Neural progenitor cell (in vitro differentiated cells): ENCODE data around the gene PRIMA1. TPM values are rescaled to one million over a fixed set of nuclear protein-coding genes. Genes with fewer than 3 reads are reported as not detected.

ENCODE experiments used
- DNase-seq: peaks from one replicate; pipeline ENCODE4 v3.0.0-alpha.2; 2016; ENCODE audit warnings: low spot score
- H2AFZ ChIP-seq: fragments of 200-600 bp; sonication (generic); replicated peaks from 2 replicates; pipeline ENCODE4 v1.6.1; 2016; ENCODE audit warnings: antibody characterized with exemption
- H3F3A ChIP-seq: fragments of 200-600 bp; sonication (generic); 2 replicates; pipeline ENCODE4 v1.6.1; 2016; ENCODE audit warnings: antibody characterized with exemption, low read depth
- H3K27ac ChIP-seq: fragments of 200-600 bp; sonication (generic); 2 replicates; pipeline ENCODE4 v1.5.1; 2016; ENCODE audit warnings: mild to moderate bottlenecking
- H3K27me3 ChIP-seq: fragments of 200-600 bp; sonication (generic); 2 replicates; pipeline ENCODE4 v1.6.1; 2016; ENCODE audit warnings: mild to moderate bottlenecking, moderate library complexity
- H3K36me3 ChIP-seq: fragments of 200-600 bp; sonication (generic); 2 replicates; pipeline ENCODE4 v1.5.1; 2016
- H3K4me1 ChIP-seq: fragments of 200-600 bp; sonication (generic); 2 replicates; pipeline ENCODE4 v1.6.1; 2016; ENCODE audit warnings: mixed run types
- H3K4me2 ChIP-seq: fragments of 200-600 bp; sonication (generic); 2 replicates; pipeline ENCODE4 v1.6.1; 2016
- H3K4me3 ChIP-seq: fragments of 200-600 bp; sonication (generic); 2 replicates; pipeline ENCODE4 v1.5.1; 2016
- H3K79me2 ChIP-seq: fragments of 200-600 bp; sonication (generic); 2 replicates; pipeline ENCODE4 v1.6.1; 2016; ENCODE audit warnings: low read depth
- H3K9ac ChIP-seq: fragments of 200-600 bp; sonication (generic); 2 replicates; pipeline ENCODE4 v1.6.1; 2016
- H3K9me3 ChIP-seq: fragments of 200-600 bp; sonication (generic); 2 replicates; pipeline ENCODE4 v1.5.1; 2016; ENCODE audit warnings: low read depth
- H4K20me1 ChIP-seq: fragments of 200-600 bp; sonication (generic); 2 replicates; pipeline ENCODE4 v1.6.1; 2016; ENCODE audit warnings: low read depth
- H3K27ac Mint-ChIP-seq: 3 replicates; pipeline ENCODE4 v1.8.0; 2021; ENCODE audit warnings: mixed read lengths
- H3K27me3 Mint-ChIP-seq: 2 replicates; pipeline ENCODE4 v1.8.0; 2022; ENCODE audit warnings: low read depth, mild to moderate bottlenecking, inconsistent platforms, moderate library complexity, mixed read lengths; ENCODE audit not compliant: insufficient read depth
- H3K36me3 Mint-ChIP-seq: 3 replicates; pipeline ENCODE4 v1.8.0; 2021; ENCODE audit warnings: mixed read lengths
- H3K4me1 Mint-ChIP-seq: 3 replicates; pipeline ENCODE4 v1.8.0; 2021; ENCODE audit warnings: mixed read lengths
- H3K4me3 Mint-ChIP-seq: 3 replicates; pipeline ENCODE4 v1.8.0; 2021; ENCODE audit warnings: mild to moderate bottlenecking, moderate library complexity, mixed read lengths
- H3K9me3 Mint-ChIP-seq: 3 replicates; pipeline ENCODE4 v1.8.0; 2020; ENCODE audit warnings: mixed read lengths
- CTCF ChIP-seq: fragments of 200-600 bp; sonication (generic); IDR thresholded peaks from 2 replicates; pipeline ENCODE4 v1.5.1; 2017; ENCODE audit warnings: antibody characterized with exemption, mild to moderate bottlenecking
- EZH2 ChIP-seq: fragments of 200-600 bp; sonication (generic); IDR thresholded peaks from 2 replicates; pipeline ENCODE4 v1.6.1; 2017; ENCODE audit warnings: antibody characterized with exemption, mild to moderate bottlenecking, moderate library complexity
- EZH2phosphoT487 ChIP-seq: fragments of 200-600 bp; sonication (generic); IDR thresholded peaks from 2 replicates; pipeline ENCODE4 v1.6.1; 2017; ENCODE audit warnings: antibody characterized with exemption
- total RNA-seq: library from RNA; depleted of rRNA; stranded (reverse); fragments of >200 nt; gene quantifications from 2 replicates; pipeline ENCODE4 v1.2.3, GENCODE V29; 2015; ENCODE audit warnings: low replicate concordance

The PRIMA1 gene
- total RNA-seq, 1 donor from 2014 or later, result 2.8 TPM

DNA sequence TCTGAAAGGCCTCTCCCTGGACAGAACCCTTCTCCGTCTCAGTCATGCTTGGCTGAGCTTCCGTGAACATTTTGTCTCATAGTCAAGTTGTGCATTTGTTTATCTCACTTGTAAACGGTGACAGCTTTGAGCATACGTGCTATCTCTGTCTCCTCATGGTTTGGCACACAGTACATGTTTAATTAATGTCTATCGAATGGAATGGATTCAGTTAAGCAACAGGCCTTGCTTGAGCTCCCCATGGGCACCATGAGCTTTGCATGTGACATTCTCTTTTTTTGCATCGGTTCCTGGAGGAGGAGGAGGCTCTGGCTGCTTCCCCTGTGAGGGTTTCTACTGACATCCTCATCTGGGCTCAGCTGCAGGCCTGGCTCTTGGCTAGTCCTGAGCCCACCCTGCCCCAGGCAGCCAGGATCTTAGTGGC lies 80.0 kb downstream of the PRIMA1 start:
- H3K9me3 Mint-ChIP-seq, result no peaks in the 10 kb centered on the region
- H3K36me3 Mint-ChIP-seq, result no peaks in the 10 kb centered on the region
- H3K27me3 ChIP-seq, result no peaks in the 10 kb centered on the region
- H3K4me1 ChIP-seq, result peaks cover 12% of the 10 kb centered on the region
- no peak overlapping the region for H3K27ac Mint-ChIP-seq
- peaks cover 18% of the 10 kb centered on the region for H3K4me1 Mint-ChIP-seq
- H3K27ac ChIP-seq, result no peak overlapping the region
- no peaks in the 10 kb centered on the region for H3K9me3 ChIP-seq
- peaks cover 2% of the 10 kb centered on the region for H3K27me3 Mint-ChIP-seq
- no peaks in the 10 kb centered on the region for H3K36me3 ChIP-seq
- no peaks in the 10 kb centered on the region for H3K79me2 ChIP-seq
- no peak overlapping the region for H3K4me2 ChIP-seq
- DNase-seq, result no peak
- no peak overlapping the region for H3K4me3 ChIP-seq
- H3F3A ChIP-seq, result no peaks in the 10 kb centered on the region
- no peak overlapping the region for H3K4me3 Mint-ChIP-seq
- H4K20me1 ChIP-seq, result no peaks in the 10 kb centered on the region
- no peak overlapping the region for H2AFZ ChIP-seq
- TF ChIP-seq EZH2 (no peak), CTCF (no peak), EZH2phosphoT487 (no peak)
- H3K9ac ChIP-seq, result no peak overlapping the region

GRCh38 chr14:93707475-93707874 lies 80.8 kb downstream of the PRIMA1 start:
- no peaks in the 10 kb centered on the region for H3F3A ChIP-seq
- peaks cover 4% of the 10 kb centered on the region for H3K4me1 ChIP-seq
- no peak overlapping the region for H3K4me3 ChIP-seq
- no peaks in the 10 kb centered on the region for H3K9me3 Mint-ChIP-seq
- DNase-seq, result no peak
- H3K9me3 ChIP-seq, result no peaks in the 10 kb centered on the region
- peaks cover 12% of the 10 kb centered on the region for H3K4me1 Mint-ChIP-seq
- H3K27me3 ChIP-seq, result no peaks in the 10 kb centered on the region
- H4K20me1 ChIP-seq, result no peaks in the 10 kb centered on the region
- no peak overlapping the region for H3K4me2 ChIP-seq
- H3K27ac Mint-ChIP-seq, result no peak overlapping the region
- H3K9ac ChIP-seq, result no peak overlapping the region
- no peak overlapping the region for H3K27ac ChIP-seq
- H3K36me3 ChIP-seq, result no peaks in the 10 kb centered on the region
- H3K36me3 Mint-ChIP-seq, result no peaks in the 10 kb centered on the region
- no peak overlapping the region for H2AFZ ChIP-seq
- TF ChIP-seq EZH2, result no peak
- no peak for TF ChIP-seq CTCF
- no peak for TF ChIP-seq EZH2phosphoT487
- H3K79me2 ChIP-seq, result no peaks in the 10 kb centered on the region
- no peak overlapping the region for H3K4me3 Mint-ChIP-seq
- peaks cover 2% of the 10 kb centered on the region for H3K27me3 Mint-ChIP-seq

- no peaks in the 10 kb centered on the region for H3K9me3 Mint-ChIP-seq
- no peak overlapping the region for H2AFZ ChIP-seq
- H3K36me3 Mint-ChIP-seq, result no peaks in the 10 kb centered on the region
- no peaks in the 10 kb centered on the region for H4K20me1 ChIP-seq
- peaks cover 2% of the 10 kb centered on the region for H3K27me3 Mint-ChIP-seq
- no peak overlapping the region for H3K4me2 ChIP-seq
- no peaks in the 10 kb centered on the region for H3K9me3 ChIP-seq
- H3K4me1 Mint-ChIP-seq, result peaks cover 4% of the 10 kb centered on the region
- no peaks in the 10 kb centered on the region for H3K36me3 ChIP-seq
- H3K27ac Mint-ChIP-seq, result peak overlapping the region; percentile 21
- H3K27ac ChIP-seq, result no peak overlapping the region
- no peaks in the 10 kb centered on the region for H3K4me1 ChIP-seq
- no peak for DNase-seq
- no peak overlapping the region for H3K9ac ChIP-seq
- no peaks in the 10 kb centered on the region for H3F3A ChIP-seq
- no peak overlapping the region for H3K4me3 Mint-ChIP-seq
- H3K4me3 ChIP-seq, result no peak overlapping the region
- no peaks in the 10 kb centered on the region for H3K27me3 ChIP-seq
- H3K79me2 ChIP-seq, result no peaks in the 10 kb centered on the region
- TF ChIP-seq EZH2phosphoT487, result no peak
- TF ChIP-seq EZH2, result no peak
- TF ChIP-seq CTCF, result no peak
Observed at GRCh38 chr14:93706360-93706955, 81.8 kb downstream of the PRIMA1 start.
